AG04450 (cell line): ENCODE measurements around the gene RAB38. TPM values are rescaled to one million over a fixed set of nuclear protein-coding genes. Genes with fewer than 3 reads are reported as not detected.

Experiments used
- CTCF ChIA-PET: fragments of 300-600, 350-600 bp; formaldehyde crosslinking; extraction: SDS; loops from one replicate; lab custom pipeline; 2022; ENCODE audit warnings: antibody characterized with exemption, inconsistent platforms; lab: Charles Lee
- POLR2A ChIA-PET: fragments of 350-600 bp; formaldehyde crosslinking; extraction: SDS; loops from one replicate; lab custom pipeline; 2021; ENCODE audit warnings: antibody characterized with exemption, inconsistent platforms; lab: Yijun Ruan, JAX
- DNase-seq: peaks from one replicate; pipeline ENCODE4 v3.0.0-alpha.2; 2011; ENCODE audit warnings: low read depth, low spot score
- H3K27ac ChIP-seq: one replicate; pipeline ENCODE4 v1.5.1; 2012; ENCODE audit warnings: low read depth, low read length, control low read depth
- H3K27me3 ChIP-seq: one replicate; pipeline ENCODE4 v1.6.0; 2012; ENCODE audit warnings: low read length; ENCODE audit not compliant: control insufficient read depth, insufficient read depth
- H3K4me3 ChIP-seq: 2 replicates; pipeline ENCODE4 v1.5.1; 2011; ENCODE audit warnings: mild to moderate bottlenecking, low read depth, low read length, control low read depth
- H3K9me3 ChIP-seq: 2 replicates; pipeline ENCODE4 v1.5.1; 2012; ENCODE audit warnings: low read length; ENCODE audit not compliant: control insufficient read depth, insufficient read depth
- CTCF ChIP-seq: IDR thresholded peaks from 2 replicates; pipeline ENCODE4 v1.5.1; 2011; ENCODE audit warnings: low read depth, low read length, control low read depth, inconsistent platforms
- polyA plus RNA-seq: library from polyadenylated mRNA; depleted of rRNA; stranded (reverse); fragments of >200 nt; gene quantifications from 2 replicates; pipeline ENCODE4 v1.2.3, GENCODE V29; 2011

The RAB38 gene
- polyA plus RNA-seq, 1 experiment: 7.2 TPM

- H3K27me3 ChIP-seq: no peaks in the 10 kb centered on the region
- CTCF ChIA-PET: no interaction called here
- H3K9me3 ChIP-seq: no peaks in the 10 kb centered on the region
- no peak for TF ChIP-seq CTCF
- H3K4me3 ChIP-seq: no peak overlapping the region
- H3K27ac ChIP-seq: no peak overlapping the region
- DNase-seq: no peak
- POLR2A ChIA-PET: no interaction called here
These were observed 1.3 kb downstream of the RAB38 start for GRCh38 chr11:88173956-88174355.

DNA sequence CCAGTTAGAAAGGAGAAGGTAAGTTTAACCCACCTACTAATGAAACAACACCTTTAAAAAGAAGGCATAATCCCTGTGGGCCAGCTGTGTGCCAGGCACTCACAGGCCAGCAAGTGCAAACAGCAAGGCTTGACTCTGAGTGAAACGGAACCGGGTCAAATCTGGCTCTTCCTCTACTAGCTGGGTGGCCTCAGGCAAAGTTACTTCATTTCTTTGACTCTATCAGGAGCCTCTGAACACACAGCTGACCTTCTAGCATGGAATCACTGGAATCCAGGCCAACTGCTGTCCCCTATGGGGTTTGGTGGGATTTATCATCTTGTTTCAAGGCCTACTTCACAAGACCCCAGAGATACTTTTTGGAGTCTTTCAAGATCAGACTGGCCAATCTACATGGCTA, 3.3 kb downstream of the RAB38 start:
- ChIA-PET POLR2A (no interaction called here), CTCF (no interaction called here)
- Histone ChIP-seq H3K9me3 (no peaks in the 10 kb centered on the region), H3K4me3 (no peak overlapping the region), H3K27ac (no peak overlapping the region), H3K27me3 (no peaks in the 10 kb centered on the region)
- DNase-seq: no peak
- TF ChIP-seq CTCF: no peak

- DNase-seq: no peak
- H3K9me3 ChIP-seq: no peaks in the 10 kb centered on the region
- no peak overlapping the region for H3K4me3 ChIP-seq
- POLR2A ChIA-PET: no interaction called here
- CTCF ChIA-PET: interaction anchor here (1.9 kb wide), 1 partner anchor 61 kb away, joined by 6 read pairs; no protein-coding TSS in a partner anchor
- H3K27me3 ChIP-seq: no peaks in the 10 kb centered on the region
- no peak for TF ChIP-seq CTCF
- no peak overlapping the region for H3K27ac ChIP-seq
These were observed 4.6 kb downstream of the RAB38 start for GRCh38 chr11:88170673-88171072.

GRCh38 chr11:88169881-88170280, 5.4 kb downstream of the RAB38 start:
- TF ChIP-seq CTCF: no peak
- Histone ChIP-seq H3K9me3 (no peaks in the 10 kb centered on the region), H3K27ac (no peak overlapping the region), H3K27me3 (no peaks in the 10 kb centered on the region), H3K4me3 (no peak overlapping the region)
- no peak for DNase-seq
- ChIA-PET POLR2A (no interaction called here), CTCF (interaction anchor here (1.9 kb wide), 1 partner anchor 62 kb away, joined by 6 read pairs; no protein-coding TSS in a partner anchor)

GRCh38 chr11:88169471-88169870, 5.8 kb downstream of the RAB38 start:
- H3K27ac ChIP-seq: no peak overlapping the region
- CTCF ChIA-PET: interaction anchor here (1.9 kb wide), 1 partner anchor 62 kb away, joined by 6 read pairs; no protein-coding TSS in a partner anchor
- no peaks in the 10 kb centered on the region for H3K27me3 ChIP-seq
- TF ChIP-seq CTCF: no peak
- no peak overlapping the region for H3K4me3 ChIP-seq
- H3K9me3 ChIP-seq: no peaks in the 10 kb centered on the region
- POLR2A ChIA-PET: no interaction called here
- DNase-seq: no peak
